ENCODE results near the gene NR2F1-AS1.

The NR2F1-AS1 gene

DNA sequence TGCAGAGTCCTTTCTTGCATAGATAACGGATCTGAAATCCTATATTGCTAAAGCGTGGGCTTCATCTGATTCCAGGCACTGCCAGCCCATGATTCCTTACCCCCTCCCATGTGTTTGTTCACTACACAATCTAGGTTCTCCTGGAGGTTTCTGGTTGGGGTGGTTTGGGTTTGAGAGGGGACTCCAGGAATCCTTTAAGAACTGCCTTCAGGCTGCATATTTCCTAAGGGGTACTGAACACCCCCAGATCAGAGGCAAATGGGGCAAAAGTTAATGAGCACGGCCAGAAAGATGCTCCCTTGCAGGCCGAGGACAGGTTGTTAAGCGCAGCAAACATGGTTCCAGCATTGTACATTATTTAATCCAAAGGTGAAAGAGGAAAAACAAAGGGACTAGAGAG, 11.9 kb upstream of the NR2F1-AS1 start:
- H2AFZ ChIP-seq (ENCODE audit: low read length) = no peak overlapping the region
- no peak overlapping the region for H3K23ac ChIP-seq (ENCODE audit: low read depth, low read length, poor library complexity)
- no peak overlapping the region for H3K27ac ChIP-seq (replicated peaks; ENCODE audit: low read length)
- no peak overlapping the region for H3K4me3 ChIP-seq (ENCODE audit: low read length in 2 of 2)
- H4K91ac ChIP-seq (ENCODE audit: low read depth, low read length, poor library complexity) = no peak overlapping the region
- peaks cover 8% of the 10 kb centered on the region for H3K79me1 ChIP-seq (ENCODE audit: low read depth, low read length)
- no peak overlapping the region for H2BK12ac ChIP-seq (ENCODE audit: low read length)
- H2AK5ac ChIP-seq (ENCODE audit: low read depth, low read length) = no peak overlapping the region
- no CpG with 5 or more reads among the region's 5 CpGs for WGBS, 2 donors (ENCODE audit: extremely low coverage in 2 of 2, insufficient read length in 2 of 2, insufficient replicate concordance in 1 of 2)
- H3K9ac ChIP-seq (ENCODE audit: low read depth, low read length, poor library complexity) = no peak overlapping the region
- no peak overlapping the region for H3K14ac ChIP-seq (ENCODE audit: low read length)
- H3K9me3 ChIP-seq (replicated peaks in 1 of 2; ENCODE audit: control insufficient read depth in 2 of 2, insufficient read depth in 1 of 2, low read depth in 1 of 2, low read length in 2 of 2) = peaks cover 6 to 26% of the 10 kb centered on the region in 2 donors
- H3K4me2 ChIP-seq (ENCODE audit: insufficient read depth, low read length, poor library complexity, severe bottlenecking) = no peak overlapping the region
- no peak overlapping the region for H2BK5ac ChIP-seq (ENCODE audit: low read length)
- H3K36me3 ChIP-seq (replicated peaks in 1 of 2; ENCODE audit: control insufficient read depth in 2 of 2, insufficient read depth in 2 of 2, low read length in 2 of 2) = peaks cover 17 to 79% of the 10 kb centered on the region in 2 donors
- H3K4ac ChIP-seq (ENCODE audit: low read length) = no peak overlapping the region
- no peak overlapping the region for H4K8ac ChIP-seq (ENCODE audit: low read depth, low read length)
- H2BK120ac ChIP-seq (ENCODE audit: low read depth, low read length) = no peak overlapping the region
- H3K4me1 ChIP-seq (ENCODE audit: control insufficient read depth in 2 of 2, insufficient read depth in 1 of 2, low read depth in 1 of 2, low read length in 2 of 2) = peaks cover 26 to 29% of the 10 kb centered on the region in 2 donors
- no peak overlapping the region for H3K18ac ChIP-seq (ENCODE audit: low read length)
- peaks cover 0 to 63% (median 20%) of the 10 kb centered on the region in 3 experiments for H3K27me3 ChIP-seq (ENCODE audit: control insufficient read depth in 3 of 3, insufficient read depth in 3 of 3, low read depth in 1 of 3, low read length in 3 of 3)
- no peak overlapping the region for H2BK15ac ChIP-seq (ENCODE audit: low read length)
- no peak for DNase-seq (ENCODE audit: low spot score)

DNA sequence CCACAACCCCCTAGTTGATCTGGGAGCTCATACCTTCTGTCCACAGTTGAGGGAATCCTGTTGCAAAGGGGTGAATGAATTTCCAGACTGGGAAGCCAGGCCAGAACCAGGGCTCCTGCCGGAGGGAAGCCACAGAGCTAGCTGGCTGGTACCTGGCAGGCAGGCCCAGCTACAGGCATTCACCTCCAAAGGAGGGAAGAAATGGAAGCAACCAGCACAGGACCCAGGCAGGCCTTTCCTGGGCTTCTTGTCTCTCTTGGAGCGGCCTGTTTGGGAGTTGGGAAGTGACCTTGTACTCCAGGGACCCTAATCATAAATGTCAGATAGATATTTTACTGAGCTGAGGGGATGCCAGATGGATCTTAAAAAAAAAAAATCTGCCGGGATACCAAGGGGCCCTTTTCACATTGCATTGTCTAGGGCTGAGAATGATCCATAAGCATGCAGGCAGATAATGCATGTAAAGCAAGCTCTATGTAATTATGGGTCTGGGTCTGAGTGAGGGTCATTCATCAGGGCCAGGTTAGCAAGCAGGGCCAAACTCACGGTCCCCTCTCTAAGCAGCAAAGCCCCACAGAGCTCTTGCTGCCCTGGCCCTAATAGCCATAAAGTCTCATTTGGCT, 10.4 kb upstream of the NR2F1-AS1 start:
- no peak overlapping the region for H3K23ac ChIP-seq (ENCODE audit: low read depth, low read length, poor library complexity)
- H3K79me1 ChIP-seq (ENCODE audit: low read depth, low read length) = peaks cover 9% of the 10 kb centered on the region
- H3K36me3 ChIP-seq (replicated peaks in 1 of 2; ENCODE audit: control insufficient read depth in 2 of 2, insufficient read depth in 2 of 2, low read length in 2 of 2) = peaks cover 18 to 94% of the 10 kb centered on the region in 2 donors
- H2BK15ac ChIP-seq (ENCODE audit: low read length) = no peak overlapping the region
- H2BK12ac ChIP-seq (ENCODE audit: low read length) = no peak overlapping the region
- H3K14ac ChIP-seq (ENCODE audit: low read length) = no peak overlapping the region
- H2BK120ac ChIP-seq (ENCODE audit: low read depth, low read length) = no peak overlapping the region
- no peak overlapping the region for H3K4me2 ChIP-seq (ENCODE audit: insufficient read depth, low read length, poor library complexity, severe bottlenecking)
- no peak overlapping the region for H2BK5ac ChIP-seq (ENCODE audit: low read length)
- H4K91ac ChIP-seq (ENCODE audit: low read depth, low read length, poor library complexity) = no peak overlapping the region
- H3K4ac ChIP-seq (ENCODE audit: low read length) = no peak overlapping the region
- peak overlapping the region in 1 of 2 donors; percentile 97 for H3K4me3 ChIP-seq (ENCODE audit: low read length in 2 of 2)
- no peak overlapping the region for H2AFZ ChIP-seq (ENCODE audit: low read length)
- H3K27me3 ChIP-seq (ENCODE audit: control insufficient read depth in 3 of 3, insufficient read depth in 3 of 3, low read depth in 1 of 3, low read length in 3 of 3) = peaks cover 0 to 52% (median 15%) of the 10 kb centered on the region in 3 experiments
- no CpG with 5 or more reads among the region's 4 CpGs for WGBS, 2 donors (ENCODE audit: extremely low coverage in 2 of 2, insufficient read length in 2 of 2, insufficient replicate concordance in 1 of 2)
- H3K27ac ChIP-seq (replicated peaks; ENCODE audit: low read length) = no peak overlapping the region
- peaks cover 6 to 26% of the 10 kb centered on the region in 2 donors for H3K9me3 ChIP-seq (replicated peaks in 1 of 2; ENCODE audit: control insufficient read depth in 2 of 2, insufficient read depth in 1 of 2, low read depth in 1 of 2, low read length in 2 of 2)
- no peak overlapping the region for H3K9ac ChIP-seq (ENCODE audit: low read depth, low read length, poor library complexity)
- H3K18ac ChIP-seq (ENCODE audit: low read length) = peak overlapping the region; percentile 62
- no peak overlapping the region for H2AK5ac ChIP-seq (ENCODE audit: low read depth, low read length)
- no peak for DNase-seq (ENCODE audit: low spot score)
- H3K4me1 ChIP-seq (ENCODE audit: control insufficient read depth in 2 of 2, insufficient read depth in 1 of 2, low read depth in 1 of 2, low read length in 2 of 2) = peaks cover 28% of the 10 kb centered on the region in 2 donors
- no peak overlapping the region for H4K8ac ChIP-seq (ENCODE audit: low read depth, low read length)

DNA sequence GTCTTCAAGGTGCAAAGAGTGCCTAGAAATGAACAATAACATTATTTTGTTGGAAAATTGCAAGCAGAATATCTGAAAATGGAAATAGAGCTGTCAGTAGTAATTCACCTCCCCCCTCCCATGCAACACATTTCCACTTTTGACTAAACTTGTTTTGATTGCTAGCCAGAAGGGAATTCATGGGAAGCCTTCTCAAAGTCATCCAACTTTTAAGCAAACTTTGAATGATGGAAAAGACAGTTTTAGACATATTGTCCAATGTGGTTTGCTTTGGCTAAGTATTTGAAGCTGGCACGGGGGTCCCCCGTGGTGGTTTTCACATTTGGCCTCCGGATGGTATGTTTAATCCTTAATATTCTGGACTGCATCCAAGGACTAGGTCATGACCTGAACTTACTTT, 9.5 kb upstream of the NR2F1-AS1 start:
- peaks cover 0 to 43% (median 8%) of the 10 kb centered on the region in 3 experiments for H3K27me3 ChIP-seq (ENCODE audit: control insufficient read depth in 3 of 3, insufficient read depth in 3 of 3, low read depth in 1 of 3, low read length in 3 of 3)
- H3K4me1 ChIP-seq (ENCODE audit: control insufficient read depth in 2 of 2, insufficient read depth in 1 of 2, low read depth in 1 of 2, low read length in 2 of 2) = peaks cover 24 to 29% of the 10 kb centered on the region in 2 donors

DNA sequence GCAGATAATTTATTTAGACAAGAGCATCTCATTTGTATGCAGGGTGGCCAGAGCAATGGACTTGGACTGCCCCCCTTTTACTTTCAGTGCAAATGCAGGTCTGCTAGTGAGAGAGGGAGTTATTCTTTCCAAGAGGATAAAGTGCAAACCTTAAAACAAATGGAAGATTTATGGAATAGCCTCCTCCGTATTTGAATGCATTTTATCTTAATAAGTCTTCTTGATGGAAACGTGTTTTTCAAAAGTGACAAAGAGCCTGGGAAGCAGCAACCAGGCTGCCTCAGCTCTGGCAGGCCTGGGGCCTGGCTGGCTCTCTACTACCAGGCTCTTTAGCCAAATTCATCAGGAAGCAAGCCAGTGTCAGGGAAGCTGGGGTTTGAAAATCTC, 8.8 kb upstream of the NR2F1-AS1 start:
- H2BK5ac ChIP-seq (ENCODE audit: low read length) = no peak overlapping the region
- WGBS, 2 donors (ENCODE audit: extremely low coverage in 2 of 2, insufficient read length in 2 of 2, insufficient replicate concordance in 1 of 2) = no CpG with 5 or more reads among the region's 2 CpGs
- no peak overlapping the region for H3K18ac ChIP-seq (ENCODE audit: low read length)
- H4K8ac ChIP-seq (ENCODE audit: low read depth, low read length) = no peak overlapping the region
- H3K4ac ChIP-seq (ENCODE audit: low read length) = no peak overlapping the region
- H2AFZ ChIP-seq (ENCODE audit: low read length) = no peak overlapping the region
- DNase-seq (ENCODE audit: low spot score) = no peak
- H2BK120ac ChIP-seq (ENCODE audit: low read depth, low read length) = no peak overlapping the region
- H3K9me3 ChIP-seq (replicated peaks in 1 of 2; ENCODE audit: control insufficient read depth in 2 of 2, insufficient read depth in 1 of 2, low read depth in 1 of 2, low read length in 2 of 2) = peaks cover 6 to 21% of the 10 kb centered on the region in 2 donors
- H2BK12ac ChIP-seq (ENCODE audit: low read length) = no peak overlapping the region
- H3K4me1 ChIP-seq (ENCODE audit: control insufficient read depth in 2 of 2, insufficient read depth in 1 of 2, low read depth in 1 of 2, low read length in 2 of 2) = peaks cover 19 to 29% of the 10 kb centered on the region in 2 donors
- H3K4me2 ChIP-seq (ENCODE audit: insufficient read depth, low read length, poor library complexity, severe bottlenecking) = no peak overlapping the region
- no peak overlapping the region for H3K27ac ChIP-seq (replicated peaks; ENCODE audit: low read length)
- no peak overlapping the region for H3K14ac ChIP-seq (ENCODE audit: low read length)
- no peak overlapping the region for H3K9ac ChIP-seq (ENCODE audit: low read depth, low read length, poor library complexity)
- peaks cover 9% of the 10 kb centered on the region for H3K79me1 ChIP-seq (ENCODE audit: low read depth, low read length)
- peak overlapping the region in 1 of 2 donors; percentile 97 for H3K4me3 ChIP-seq (ENCODE audit: low read length in 2 of 2)
- no peak overlapping the region for H2BK15ac ChIP-seq (ENCODE audit: low read length)
- no peak overlapping the region for H2AK5ac ChIP-seq (ENCODE audit: low read depth, low read length)
- no peak overlapping the region for H3K23ac ChIP-seq (ENCODE audit: low read depth, low read length, poor library complexity)
- peaks cover 0 to 37% (median 7%) of the 10 kb centered on the region in 3 experiments for H3K27me3 ChIP-seq (ENCODE audit: control insufficient read depth in 3 of 3, insufficient read depth in 3 of 3, low read depth in 1 of 3, low read length in 3 of 3)
- H3K36me3 ChIP-seq (replicated peaks in 1 of 2; ENCODE audit: control insufficient read depth in 2 of 2, insufficient read depth in 2 of 2, low read length in 2 of 2) = peaks cover 18 to 96% of the 10 kb centered on the region in 2 donors
- no peak overlapping the region for H4K91ac ChIP-seq (ENCODE audit: low read depth, low read length, poor library complexity)

More for the DNA sequence above, 9.5 kb upstream of the NR2F1-AS1 start:
- Histone ChIP-seq H3K9ac (ENCODE audit: low read depth, low read length, poor library complexity) (no peak overlapping the region), H3K4me2 (ENCODE audit: insufficient read depth, low read length, poor library complexity, severe bottlenecking) (no peak overlapping the region), H3K4me3 (ENCODE audit: low read length in 2 of 2) (peak overlapping the region in 1 of 2 donors; percentile 97), H4K91ac (ENCODE audit: low read depth, low read length, poor library complexity) (no peak overlapping the region), H3K79me1 (ENCODE audit: low read depth, low read length) (peaks cover 9% of the 10 kb centered on the region), H3K18ac (ENCODE audit: low read length) (no peak overlapping the region), H3K23ac (ENCODE audit: low read depth, low read length, poor library complexity) (no peak overlapping the region), H2BK5ac (ENCODE audit: low read length) (no peak overlapping the region), H3K4ac (ENCODE audit: low read length) (no peak overlapping the region), H3K36me3 (replicated peaks in 1 of 2; ENCODE audit: control insufficient read depth in 2 of 2, insufficient read depth in 2 of 2, low read length in 2 of 2) (peaks cover 18 to 99% of the 10 kb centered on the region in 2 donors), H4K8ac (ENCODE audit: low read depth, low read length) (no peak overlapping the region), H2AFZ (ENCODE audit: low read length) (no peak overlapping the region), H2BK12ac (ENCODE audit: low read length) (no peak overlapping the region), H3K27ac (replicated peaks; ENCODE audit: low read length) (no peak overlapping the region), H2BK120ac (ENCODE audit: low read depth, low read length) (no peak overlapping the region), H3K9me3 (replicated peaks in 1 of 2; ENCODE audit: control insufficient read depth in 2 of 2, insufficient read depth in 1 of 2, low read depth in 1 of 2, low read length in 2 of 2) (peaks cover 6 to 26% of the 10 kb centered on the region in 2 donors), H2BK15ac (ENCODE audit: low read length) (no peak overlapping the region), H3K14ac (ENCODE audit: low read length) (no peak overlapping the region), H2AK5ac (ENCODE audit: low read depth, low read length) (no peak overlapping the region)
- no peak for DNase-seq (ENCODE audit: low spot score)
- WGBS, 2 donors (ENCODE audit: extremely low coverage in 2 of 2, insufficient read length in 2 of 2, insufficient replicate concordance in 1 of 2) = no CpG with 5 or more reads among the region's 3 CpGs
